Stimulated activated CD8-positive, alpha-beta memory T cell treated with anti-CD3 and anti-CD28 coated beads, Interleukin-12 subunit alpha, Interleukin-12 subunit beta, amount 100 ng/mL, for 24 hours (primary cell): Measurements from ENCODE around the gene ZFYVE16.
"Not testable (repeated sequence)": the region's sequence is repeated elsewhere in the genome, so short reads cannot be mapped to it uniquely, and the experiment has no call there.

ENCODE experiments used
- DNase-seq: peaks from one replicate; pipeline ENCODE4 v3.0.0-alpha.2; 2020; ENCODE audit errors: extremely low read depth

The ZFYVE16 gene

DNA sequence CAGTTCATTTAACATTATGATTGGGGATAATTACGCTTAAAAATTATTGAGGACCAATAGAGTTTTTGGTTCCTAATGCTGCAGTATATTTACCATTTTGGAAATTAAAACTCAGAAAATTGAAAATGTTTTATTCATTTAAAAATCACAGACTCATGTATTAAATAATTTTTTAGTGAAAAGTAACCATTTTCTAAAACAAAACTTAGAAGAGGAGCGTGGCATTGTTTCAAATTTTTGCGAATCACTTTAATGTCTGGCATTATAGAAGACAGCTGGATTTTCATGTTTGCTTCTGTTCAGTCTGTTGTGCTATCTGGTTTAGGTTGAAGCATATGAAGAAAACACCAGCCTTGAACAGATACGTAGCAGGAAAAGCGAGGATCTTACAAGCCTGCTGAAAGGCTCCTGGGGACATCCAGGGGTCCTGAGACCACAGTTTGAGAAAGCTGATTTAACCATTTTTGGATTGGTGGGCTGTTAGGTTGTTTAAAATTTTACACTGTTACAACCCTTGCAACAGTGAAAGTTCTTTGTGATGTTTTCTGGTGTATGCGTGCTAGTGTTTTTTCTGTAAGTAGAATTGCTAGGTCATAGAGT lies 1.6 kb downstream of the ZFYVE16 start:
- no peak for DNase-seq

DNA sequence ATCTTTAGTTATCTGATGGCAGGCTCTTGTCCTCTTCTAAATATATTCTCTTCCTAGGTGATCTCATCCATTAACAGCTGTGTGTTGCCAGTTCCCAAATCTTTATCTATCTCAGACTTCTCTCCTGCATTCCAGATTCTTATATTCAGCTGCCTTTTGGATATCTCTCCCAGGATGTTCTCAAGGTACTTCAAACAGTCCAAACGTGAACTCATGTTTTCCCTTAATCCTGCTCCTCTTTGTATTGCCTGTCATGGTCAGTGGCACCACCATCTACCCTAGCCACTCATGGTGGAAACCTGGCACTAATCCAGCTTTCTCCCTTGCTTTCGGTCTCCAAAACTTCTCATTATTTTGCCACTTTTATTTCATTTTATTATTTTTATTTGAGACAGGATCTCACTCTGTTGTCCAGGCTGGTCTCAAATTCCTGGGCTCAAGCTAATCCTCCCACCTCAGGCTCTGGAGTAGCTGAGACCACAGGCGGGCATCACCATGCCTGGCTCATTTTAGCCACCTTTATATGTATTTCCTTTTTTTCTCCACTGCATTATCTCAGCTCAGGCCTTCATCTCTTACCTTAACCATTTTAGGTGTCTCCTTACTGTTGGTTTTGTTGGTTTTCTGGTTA lies 3.8 kb downstream of the ZFYVE16 start:
- no peak for DNase-seq

DNA sequence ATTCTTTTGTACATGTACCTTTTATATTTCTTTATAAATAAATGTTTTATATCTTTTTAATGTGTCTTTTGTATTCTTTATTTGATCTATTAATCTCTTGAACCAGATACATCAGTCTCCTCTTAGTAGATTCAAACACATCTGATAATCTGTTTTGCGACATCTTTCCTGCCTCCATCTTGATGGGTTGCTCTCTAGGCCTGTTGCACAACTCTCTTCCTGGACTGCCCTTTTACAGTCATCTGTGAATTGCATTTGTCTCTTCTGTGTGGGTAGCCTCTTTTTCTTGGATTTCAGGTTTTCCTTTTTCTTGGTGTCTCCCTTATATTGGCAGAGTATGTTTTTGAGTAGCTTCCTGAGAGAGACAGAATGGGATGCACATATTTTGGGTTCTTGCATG lies 6.2 kb downstream of the ZFYVE16 start:
- no peak for DNase-seq

DNA sequence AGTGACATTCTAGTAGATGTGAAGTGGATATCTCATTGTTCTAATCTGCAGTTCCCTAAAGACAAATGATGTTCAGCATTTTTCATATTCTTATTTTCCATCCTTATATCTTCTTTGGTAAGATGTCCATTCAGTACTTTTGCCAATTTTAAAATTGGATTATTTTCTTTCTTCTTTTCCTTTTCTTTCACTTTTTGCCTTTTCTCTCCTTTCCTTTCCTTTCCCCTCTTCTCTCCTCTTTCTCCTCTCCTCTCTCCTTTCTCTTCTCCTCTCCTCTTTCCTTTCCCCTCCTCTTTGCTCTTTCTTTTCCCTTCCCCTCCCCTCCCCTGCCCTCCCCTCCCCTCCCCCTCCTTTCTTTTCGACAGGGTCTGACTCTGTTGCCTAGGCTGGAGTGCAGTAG lies 10.1 kb downstream of the ZFYVE16 start:
- no peak for DNase-seq

DNA sequence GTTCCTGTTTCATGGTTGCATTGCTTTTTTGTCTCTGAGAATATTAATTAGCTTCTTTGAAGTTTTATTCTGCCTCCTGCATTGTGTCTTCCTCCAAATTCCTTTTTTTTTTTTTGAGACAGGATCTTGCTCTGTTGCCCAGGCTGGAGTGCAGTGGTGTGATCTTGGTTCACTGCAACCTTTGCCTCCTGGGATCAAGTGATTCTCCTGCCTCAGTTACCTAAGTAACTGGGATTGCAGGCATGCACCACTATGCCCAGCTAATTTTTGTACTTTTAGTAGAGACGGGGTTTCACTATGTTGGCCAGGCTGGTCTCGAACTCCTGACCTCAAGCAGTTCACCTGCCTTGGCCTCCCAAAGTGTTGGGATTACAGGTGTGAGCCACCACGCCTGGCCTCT lies 16.5 kb downstream of the ZFYVE16 start:
- not testable (repeated sequence) for DNase-seq

DNA sequence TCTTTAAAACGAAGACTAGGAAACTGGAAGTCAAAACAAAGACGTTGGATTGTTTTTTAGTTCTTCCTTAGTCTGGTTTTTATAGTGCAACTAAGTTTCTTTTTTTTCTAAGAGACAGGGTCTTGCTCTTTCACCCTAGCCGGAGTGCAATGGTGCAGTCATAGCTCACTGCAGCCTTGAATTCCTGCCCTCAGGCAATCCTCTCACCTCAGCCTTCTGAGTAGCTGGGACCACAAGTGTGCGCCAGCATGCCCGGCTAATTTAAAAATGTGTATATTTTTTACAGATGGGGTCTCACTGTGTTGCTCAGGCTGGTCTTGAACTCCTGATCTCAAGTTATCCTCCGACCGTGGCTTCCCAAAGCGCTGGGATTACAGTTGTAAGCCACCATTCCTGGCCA lies 27.6 kb downstream of the ZFYVE16 start:
- no peak for DNase-seq

DNA sequence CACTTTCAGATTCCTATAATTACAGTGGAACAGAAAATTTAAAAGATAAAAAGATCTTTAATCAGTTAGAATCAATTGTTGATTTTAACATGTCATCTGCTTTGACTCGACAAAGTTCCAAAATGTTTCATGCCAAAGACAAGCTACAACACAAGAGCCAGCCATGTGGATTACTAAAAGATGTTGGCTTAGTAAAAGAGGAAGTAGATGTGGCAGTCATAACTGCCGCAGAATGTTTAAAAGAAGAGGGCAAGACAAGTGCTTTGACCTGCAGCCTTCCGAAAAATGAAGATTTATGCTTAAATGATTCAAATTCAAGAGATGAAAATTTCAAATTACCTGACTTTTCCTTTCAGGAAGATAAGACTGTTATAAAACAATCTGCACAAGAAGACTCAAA lies 29.5 kb downstream of the ZFYVE16 start:
- no peak for DNase-seq

DNA sequence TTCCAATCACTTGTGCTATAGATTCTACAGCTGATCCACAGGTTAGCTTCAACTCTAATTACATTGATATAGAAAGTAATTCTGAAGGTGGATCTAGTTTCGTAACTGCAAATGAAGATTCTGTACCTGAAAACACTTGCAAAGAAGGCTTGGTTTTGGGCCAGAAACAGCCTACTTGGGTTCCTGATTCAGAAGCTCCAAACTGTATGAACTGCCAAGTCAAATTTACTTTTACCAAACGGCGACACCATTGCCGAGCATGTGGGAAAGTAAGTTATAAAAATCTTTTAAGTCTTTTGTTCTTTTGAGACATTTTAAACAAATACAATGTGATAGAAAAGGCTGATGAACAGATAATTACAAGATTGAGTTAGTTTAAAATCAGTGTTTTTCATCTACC lies 30.9 kb downstream of the ZFYVE16 start:
- DNase-seq = no peak

DNA sequence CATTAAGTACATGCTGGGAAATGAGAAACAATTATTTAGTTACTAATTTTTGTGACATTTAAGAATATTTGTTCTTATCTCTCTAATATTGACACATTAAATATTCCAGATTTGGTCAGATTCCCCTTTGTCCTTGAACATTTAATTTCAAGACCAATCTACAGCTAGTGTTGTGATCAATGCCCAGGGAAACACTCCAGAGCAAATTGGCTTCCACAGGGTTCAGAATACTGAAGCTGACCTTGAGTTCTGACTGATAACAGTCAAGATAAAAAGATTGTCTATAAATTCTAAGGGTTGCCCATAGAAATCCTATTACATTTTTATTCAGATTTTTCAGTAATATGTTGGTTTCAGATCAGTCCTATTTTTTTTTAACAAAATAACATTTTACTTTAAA lies 31.3 kb downstream of the ZFYVE16 start:
- DNase-seq = no peak

DNA sequence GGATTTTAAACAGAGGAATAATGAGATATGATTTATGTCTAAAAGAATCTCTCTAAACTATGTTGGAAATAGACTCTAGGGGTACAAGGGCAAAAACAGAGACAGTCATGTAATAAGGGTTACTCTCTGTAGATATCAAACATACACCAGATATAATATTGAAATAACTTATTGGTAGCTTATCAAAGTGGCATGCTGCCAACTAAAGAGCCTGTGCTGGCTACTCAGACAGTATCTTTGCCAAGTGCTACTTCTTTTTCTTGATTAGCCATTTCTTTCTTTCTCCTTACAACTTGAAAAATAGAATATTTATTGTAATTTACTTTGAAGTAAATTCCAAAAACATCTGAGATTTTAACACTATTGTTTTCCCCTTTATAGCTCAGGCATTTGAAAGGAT lies 34.9 kb downstream of the ZFYVE16 start:
- no peak for DNase-seq

DNA sequence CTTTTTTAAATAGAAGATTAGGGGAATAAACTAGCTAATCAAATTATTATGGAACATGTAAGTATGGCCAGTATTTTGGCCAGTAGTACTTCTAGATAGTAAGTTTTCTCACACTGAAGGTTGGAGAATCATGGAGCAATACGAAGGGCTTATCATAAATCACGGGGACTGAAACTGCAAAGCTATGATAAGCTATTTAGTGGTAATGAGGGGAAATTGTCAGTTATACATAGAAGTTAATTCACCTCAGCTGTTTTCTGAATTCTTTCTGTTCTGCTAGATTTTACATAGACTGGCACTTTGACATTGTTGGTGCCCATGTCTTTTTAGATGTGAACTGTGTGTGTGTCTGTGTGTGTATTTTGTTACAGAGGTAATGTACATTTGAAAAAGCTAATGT lies 45.5 kb downstream of the ZFYVE16 start:
- DNase-seq = no peak

DNA sequence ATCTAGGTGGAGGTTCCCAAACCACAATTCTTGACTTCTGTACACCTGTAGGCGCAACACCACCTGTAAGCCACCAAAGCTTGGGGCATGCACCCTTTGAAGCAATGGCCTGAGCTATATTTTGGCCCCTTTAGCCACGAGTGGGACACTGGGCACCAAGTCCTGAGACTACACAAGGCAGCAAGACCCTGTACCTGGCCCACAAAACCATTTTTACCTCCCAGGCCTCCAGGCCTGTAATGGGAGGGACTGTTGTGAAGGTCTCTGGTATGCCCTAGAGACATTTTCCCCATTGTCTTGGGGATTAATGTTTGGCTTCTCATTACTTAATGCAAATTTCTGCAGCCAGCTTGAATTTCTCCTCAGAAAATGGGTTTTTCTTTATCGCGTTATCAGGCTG lies 55.4 kb downstream of the ZFYVE16 start:
- DNase-seq = no peak

DNA sequence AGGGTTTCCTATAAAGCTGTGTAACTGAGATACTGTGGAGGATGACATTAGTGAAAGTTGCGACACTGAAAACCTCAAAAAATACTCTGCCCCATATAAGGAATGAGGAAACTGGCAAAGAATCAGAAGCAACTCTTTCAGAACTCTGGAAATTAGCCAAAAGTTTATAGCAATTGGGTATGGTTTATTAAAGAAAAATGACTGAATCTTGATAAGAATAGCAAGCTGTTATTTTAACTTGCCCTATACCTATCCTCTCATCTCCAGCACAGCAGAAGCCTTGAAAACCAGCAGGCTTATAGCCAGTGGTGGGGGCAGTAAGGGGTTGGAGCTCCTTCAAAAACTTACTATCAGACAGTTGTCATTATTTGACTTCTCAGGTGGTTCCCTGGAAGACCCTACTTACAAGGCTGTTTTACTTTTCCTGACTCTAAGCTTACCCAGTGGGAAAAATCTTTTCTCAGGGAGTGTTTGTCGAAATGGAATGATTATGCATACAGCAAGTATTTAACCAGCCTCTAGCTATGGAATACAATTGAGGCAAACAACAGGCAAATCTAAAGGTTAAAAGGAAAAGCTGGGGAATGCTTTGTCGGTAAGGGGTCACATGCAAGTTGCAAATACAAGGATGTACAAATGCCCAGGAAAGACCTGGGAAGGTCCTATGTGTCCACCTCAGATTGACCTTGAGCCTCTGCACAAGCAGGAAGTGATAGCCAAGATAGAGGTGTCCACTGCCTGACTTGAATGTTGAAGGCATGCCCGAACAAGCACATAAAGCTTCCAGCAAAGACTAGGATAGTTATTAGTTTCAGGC lies 59.0 kb downstream of the ZFYVE16 start:
- no peak for DNase-seq

DNA sequence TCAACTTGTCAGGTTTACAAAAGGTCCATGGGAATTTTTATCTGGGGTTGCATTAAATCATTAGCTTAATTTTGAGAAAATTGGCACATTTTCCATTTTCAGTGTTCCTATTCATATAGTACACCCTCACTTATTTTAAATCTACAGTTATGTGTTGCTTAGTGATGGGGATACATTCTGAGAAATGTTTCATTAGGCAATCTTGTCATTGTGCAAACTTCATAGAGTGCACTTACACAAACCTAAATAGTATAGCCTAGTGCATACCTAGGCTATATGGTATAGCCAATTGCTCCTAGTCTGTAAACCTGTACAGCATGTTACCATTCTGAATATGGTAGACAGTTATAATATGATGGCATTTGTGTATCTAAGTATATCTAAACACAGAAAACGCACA lies 60.3 kb downstream of the ZFYVE16 start:
- no peak for DNase-seq

DNA sequence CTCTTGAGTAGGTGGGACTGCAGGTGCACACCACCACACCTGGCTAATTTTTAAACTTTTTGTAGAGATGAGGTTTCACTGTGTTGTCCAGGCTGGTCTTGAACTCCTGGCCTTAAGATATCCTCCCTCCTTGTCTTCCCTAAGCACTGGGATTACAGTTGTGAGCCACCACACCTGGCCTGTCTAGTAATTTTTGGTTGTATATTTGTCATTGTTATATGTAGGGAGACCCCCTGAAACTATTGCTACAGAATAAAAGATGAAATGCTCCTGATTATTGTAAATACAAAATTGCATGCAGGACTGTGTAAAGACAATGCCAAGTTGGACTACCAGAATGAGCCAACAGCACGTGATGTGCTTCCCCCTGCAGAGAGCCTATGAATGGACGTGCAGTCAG lies 62.8 kb downstream of the ZFYVE16 start:
- DNase-seq = not testable (repeated sequence)

DNA sequence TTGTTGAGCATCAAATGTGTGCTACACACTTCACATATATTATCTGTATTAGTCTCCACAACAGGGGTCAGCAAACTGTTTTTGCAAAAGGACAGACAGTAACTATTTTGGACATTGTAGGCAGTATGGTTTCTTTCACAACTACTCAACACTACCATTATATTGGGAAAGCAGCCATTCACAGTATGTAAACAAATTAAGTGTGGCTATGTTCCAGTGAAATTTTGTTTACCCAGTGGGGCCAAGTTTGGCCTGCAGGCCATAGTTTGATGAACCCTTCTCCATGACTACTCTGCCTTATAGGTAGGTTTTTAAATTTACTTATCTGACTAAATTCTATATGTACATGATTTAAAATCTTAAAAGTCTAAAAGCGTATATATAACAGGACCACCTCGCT lies 67.1 kb downstream of the ZFYVE16 start:
- no peak for DNase-seq

DNA sequence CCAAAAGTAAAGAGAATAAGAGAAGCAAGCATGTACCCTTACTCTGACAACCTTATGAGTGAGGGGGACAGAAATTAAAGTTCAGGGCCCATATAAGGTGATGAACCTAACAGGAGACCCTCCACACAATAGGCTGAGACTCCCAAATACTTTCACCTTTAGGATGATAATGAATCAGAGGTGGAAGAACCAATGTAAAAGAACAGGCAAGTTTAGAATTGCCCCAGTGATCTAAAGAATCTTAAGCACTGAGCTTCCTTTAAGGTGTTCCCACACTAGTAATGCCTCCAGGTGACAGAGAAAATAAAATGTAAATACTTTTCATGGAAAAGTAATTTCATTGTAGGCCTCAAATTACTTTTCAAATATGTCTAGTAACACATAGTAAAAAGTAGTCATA lies 71.8 kb downstream of the ZFYVE16 start:
- no peak for DNase-seq

DNA sequence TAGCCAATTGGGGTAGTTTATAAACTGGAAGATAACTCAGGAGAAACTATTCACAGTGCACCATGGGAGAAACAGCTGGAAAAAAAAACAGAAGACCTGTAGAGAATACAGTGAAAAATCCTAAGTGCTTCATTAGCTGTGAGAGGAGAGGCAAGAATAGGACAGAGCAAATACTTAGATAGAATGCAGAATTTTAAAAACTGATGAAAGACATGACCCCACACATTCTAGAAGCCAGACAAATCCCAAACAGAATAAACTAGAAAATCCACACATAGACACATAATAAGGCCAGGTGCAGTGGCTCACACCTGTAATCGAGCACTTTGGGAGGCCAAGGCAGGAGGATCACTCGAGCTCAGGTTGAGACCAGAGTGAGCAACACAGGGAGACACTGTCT lies 72.5 kb downstream of the ZFYVE16 start:
- no peak for DNase-seq

DNA sequence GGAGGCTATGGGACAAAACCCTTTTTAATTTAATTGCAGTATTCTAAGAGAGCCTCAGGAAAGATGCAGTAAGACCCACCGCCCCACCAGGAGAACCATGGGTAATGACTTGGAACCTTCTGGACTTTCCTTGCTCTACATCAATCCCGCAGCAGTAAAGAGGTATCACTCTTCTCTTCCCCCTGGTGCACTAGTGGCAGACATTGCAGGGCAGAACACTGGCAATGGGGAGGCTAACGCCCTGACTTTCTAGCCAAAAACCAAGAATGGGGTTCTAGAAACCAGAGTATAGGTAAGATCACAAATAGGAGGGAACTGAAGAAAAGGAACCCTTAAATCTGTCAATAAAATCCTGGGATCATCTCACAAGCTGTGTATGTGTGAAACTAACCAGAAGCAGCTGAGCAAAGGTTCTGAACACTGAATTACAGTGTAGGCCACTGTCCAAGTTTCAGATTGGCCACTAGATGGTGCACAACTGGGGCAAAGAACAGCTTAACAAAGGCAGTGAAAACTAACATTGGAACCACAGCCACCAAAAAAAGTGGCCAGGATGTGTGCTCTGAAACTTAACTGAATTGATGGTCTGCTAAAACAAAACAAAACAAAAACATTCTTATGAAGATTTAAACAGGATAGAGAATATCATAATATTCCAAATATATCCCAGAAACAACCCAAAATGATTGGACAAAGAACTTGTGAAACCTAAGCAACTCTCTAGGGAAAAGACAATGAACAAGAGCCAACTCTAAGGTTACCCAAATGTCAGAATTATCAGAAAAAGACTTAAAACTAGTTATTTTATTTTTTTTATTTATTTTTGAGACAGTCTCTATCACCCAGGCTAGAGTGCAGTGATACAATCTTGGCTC lies 73.4 kb downstream of the ZFYVE16 start:
- DNase-seq = no peak

DNA sequence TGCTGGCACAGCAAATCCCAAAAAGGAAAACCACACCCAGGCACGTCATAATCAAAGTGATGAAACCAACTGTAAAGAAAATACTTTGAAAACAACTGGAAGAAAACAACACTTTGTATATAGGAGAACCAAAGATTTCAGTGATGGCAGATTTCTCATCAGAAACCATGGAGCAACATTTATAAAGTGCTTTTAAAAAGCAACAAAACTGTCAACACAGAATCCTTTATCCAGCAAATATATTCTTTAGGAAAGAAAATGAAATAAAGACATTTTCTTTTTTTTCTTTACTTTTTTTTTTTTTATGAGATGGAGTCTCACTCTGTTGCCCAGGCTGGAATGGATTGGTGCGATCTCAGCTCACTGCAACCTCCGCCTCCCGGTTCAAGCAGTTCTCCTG lies 74.7 kb downstream of the ZFYVE16 start:
- DNase-seq = no peak

DNA sequence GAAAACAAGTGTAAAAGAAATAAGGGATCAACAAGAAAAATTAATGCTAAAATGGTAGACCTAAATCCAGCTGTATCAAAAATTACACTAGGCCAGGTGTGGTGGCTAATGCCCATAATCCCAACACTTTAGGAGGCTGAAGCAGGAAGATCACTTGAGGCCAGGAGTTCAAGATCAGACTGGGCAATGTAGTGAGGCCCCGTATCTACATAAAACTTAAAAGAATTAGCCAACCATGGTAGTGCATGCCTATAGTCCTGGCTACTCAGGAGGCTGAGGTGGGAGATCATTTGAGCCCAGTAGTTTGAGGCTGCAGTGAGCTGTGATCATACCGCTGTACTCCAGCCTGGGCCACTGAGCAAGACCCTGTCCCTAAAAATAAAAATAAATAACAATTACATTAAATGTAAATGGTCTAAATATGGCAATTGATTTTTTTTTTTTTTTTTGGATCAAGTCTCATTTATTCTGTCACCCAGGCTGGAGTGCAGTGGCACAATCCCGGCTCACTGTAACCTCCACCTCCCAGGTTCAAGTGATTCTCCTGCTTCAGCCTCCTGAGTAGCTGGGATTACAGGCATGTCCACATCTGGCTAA lies 75.9 kb downstream of the ZFYVE16 start:
- DNase-seq = no peak

DNA sequence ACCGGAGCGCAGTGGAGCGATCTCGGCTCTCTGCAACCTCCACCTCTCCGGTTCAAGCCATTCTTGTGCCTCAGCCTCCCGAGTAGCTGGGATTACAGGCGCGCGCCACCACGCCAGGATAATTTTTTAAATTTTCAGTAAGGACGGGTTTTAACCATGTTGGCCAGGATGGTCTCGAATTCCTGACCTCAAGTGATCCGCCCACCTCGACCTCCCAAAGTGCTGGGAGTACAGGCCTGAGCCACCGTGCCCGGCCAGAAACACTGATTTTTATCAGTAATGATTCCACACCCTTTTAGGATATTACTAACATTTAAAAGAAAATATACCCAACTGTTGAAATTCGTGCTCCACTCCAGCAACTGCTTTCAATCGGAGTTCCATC lies 79.6 kb downstream of the ZFYVE16 start:
- DNase-seq = no peak
